ENCODE results near the gene TAS2R39.
"Not testable (repeated sequence)": the region's sequence is repeated elsewhere in the genome, so short reads cannot be mapped to it uniquely, and the experiment has no call there.

The TAS2R39 gene

DNA sequence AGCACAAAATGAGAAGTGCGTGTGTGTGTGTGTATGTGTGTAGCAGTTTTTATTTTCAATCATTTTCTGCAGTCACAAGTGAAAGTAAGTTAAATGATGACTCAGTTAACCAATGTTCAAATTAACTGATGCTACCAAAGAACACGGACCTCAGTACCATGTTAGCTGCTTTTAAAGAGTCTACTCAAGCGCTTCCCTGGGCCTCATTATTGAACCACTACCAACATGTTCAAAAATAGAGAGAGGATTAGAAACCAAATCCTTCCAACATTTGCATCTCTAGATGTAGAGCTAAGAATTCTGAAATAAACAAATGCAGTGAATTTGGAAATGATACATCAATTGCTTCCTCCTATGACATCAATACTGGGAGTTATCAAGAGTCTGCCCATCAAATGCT lies at the start of gene TAS2R39:
Gene TAS2R39 (plus strand): TSS at position 396 of the 400 bp plus-strand sequence. CDS start 0 bp downstream, at position 396.
- no peak for DNase-seq

DNA sequence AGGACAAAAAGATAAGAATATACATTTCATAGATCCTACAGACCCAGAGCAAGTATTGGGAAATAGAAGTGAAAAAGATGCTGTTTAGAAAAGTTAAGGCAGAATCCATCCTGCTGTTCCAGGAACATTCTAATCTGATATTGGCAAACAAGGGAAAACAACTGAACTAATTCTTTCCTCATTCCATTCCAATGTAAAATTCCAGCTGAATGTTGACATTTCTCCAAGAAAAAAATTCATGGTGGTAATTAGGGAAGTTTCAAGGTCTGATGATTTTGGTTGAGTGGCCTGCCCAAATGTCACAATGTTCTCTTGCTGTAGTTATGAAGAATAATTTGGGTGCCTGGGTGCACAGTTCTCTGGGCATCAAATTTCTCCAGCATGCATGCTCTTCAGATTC lies 36.1 kb upstream of the TAS2R39 start:
- DNase-seq: no peak

DNA sequence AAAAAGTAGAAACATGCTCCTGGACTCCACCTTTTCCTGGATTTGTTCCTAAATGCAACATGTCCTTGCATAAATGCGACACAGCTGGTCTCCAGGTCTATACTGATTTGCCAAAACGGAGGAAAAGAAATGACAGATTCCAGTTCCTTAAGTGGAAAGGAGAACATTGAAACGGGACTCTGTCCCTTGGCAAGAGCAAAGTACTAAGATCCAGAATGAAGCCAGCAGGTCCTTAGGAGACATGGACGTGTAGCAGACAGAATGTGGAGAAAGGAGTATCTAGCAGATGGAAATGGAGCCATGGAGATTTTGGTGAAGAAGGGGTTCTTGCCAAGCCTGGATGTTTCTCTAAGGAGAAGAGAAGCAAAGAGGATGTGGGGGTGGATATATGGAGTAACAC lies 35.2 kb upstream of the TAS2R39 start:
- no peak for DNase-seq

DNA sequence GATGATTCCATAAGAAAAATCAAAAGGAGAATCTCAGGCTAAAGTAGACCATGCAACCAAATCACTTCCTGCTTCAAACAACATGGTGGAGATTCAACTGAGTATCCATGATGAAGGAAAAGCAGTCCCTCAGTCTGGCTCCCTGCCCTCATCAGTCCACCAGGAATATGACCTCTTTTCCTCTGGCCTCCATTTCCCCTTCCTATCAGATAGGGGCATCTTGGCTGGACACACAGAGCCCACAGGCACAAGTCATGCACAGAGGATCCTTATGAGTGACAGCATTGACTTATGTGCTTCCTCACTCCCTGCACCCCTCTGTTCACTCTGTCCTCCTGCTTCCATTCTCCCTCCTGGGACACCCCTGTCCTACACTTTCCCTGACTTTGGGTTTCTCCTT lies 34.6 kb upstream of the TAS2R39 start:
- no peak for DNase-seq

DNA sequence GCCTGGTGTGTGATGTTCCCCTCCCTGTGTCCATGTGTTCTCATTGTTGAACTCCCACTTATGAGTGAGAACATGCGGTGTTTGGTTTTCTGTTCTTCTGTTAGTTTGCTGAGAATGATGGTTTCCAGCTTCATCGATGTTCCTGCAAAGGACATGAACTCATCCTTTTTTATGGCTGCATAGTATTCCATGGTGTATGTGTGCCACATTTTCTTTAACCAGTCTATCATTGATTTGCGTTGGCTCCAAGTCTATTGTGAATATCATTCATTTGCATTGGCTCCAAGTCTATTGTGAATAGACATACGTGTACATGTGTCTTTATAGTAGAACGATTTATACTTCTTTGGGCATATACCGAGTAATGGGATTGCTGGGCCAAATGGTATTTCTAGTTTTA lies 32.5 kb upstream of the TAS2R39 start:
- not testable (repeated sequence) for DNase-seq

DNA sequence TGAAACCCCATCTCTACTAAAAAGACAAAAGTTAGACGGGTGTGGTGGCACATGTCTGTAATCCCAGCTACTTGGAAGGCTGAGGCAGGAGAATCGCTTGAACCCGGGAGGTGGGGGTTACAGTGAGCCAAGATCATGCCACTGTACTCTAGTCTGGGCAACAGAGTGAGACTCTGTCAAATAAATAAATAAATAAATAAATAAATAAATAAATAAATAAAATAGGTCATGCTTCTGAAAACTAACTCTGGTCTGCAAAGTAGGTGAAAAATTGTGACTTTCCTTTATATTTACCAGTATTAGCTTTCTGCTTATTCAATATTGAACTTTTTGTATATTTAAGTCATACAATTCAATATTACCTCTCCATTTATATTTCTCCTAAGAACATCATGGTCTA lies 24.6 kb upstream of the TAS2R39 start:
- not testable (repeated sequence) for DNase-seq

DNA sequence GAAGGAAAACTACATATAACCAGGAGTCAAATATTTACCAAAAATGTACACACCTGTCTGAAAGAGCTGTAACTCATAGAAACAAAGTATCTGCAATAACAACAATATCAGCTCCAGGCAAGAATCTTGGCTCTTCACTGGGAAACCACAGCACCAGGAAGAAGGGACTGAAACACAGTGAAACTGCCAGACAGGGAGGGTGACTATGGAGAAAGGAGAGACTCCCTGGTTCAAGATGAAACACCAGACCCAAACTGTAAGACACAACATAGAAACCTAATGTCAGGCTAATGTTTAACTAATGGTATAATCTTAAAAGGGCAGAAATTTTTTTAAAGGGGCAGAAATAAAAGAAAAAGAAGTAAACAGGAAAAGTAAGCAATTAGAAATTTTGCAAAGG lies 11.5 kb upstream of the TAS2R39 start:
- DNase-seq: peak; percentile 26

DNA sequence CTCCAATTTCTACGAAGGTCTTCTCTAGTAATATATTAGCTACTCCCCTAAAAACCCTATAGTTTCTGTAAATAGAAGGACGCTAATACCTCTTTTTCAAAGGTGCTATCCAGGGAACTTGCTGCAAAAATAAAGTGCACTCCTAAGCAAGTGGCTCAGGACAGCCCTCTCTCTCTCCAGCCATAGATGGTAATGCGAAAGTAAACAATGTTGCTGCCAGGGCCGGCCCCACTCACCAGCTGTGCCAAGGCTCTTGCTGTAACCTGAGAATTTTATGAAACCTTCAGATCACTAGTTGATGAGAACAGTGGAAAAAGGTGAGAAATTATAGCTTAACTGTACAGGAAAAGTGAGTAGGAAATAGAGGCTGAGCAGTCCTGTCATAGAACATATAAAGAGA lies 10.9 kb upstream of the TAS2R39 start:
- DNase-seq: peak; percentile 82

DNA sequence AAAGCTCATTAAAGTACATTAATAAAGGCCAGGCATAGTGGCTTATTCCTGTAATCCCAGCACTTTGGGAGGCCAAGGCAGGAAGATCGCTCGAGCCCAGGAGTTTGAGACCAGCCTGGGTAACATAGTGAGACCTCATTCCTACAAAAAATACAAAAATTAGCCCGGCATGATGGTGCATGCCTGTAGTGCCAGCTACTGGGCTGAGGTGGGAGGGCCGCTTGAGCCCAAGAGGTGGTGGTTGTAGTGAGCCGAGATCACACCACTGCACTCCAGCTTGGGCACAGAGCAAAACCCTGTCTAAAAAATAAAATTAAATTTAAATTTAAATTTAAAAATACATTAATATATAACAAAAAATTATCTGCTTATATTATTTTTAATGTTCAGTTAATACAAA lies 7.1 kb upstream of the TAS2R39 start:
- no peak for DNase-seq

DNA sequence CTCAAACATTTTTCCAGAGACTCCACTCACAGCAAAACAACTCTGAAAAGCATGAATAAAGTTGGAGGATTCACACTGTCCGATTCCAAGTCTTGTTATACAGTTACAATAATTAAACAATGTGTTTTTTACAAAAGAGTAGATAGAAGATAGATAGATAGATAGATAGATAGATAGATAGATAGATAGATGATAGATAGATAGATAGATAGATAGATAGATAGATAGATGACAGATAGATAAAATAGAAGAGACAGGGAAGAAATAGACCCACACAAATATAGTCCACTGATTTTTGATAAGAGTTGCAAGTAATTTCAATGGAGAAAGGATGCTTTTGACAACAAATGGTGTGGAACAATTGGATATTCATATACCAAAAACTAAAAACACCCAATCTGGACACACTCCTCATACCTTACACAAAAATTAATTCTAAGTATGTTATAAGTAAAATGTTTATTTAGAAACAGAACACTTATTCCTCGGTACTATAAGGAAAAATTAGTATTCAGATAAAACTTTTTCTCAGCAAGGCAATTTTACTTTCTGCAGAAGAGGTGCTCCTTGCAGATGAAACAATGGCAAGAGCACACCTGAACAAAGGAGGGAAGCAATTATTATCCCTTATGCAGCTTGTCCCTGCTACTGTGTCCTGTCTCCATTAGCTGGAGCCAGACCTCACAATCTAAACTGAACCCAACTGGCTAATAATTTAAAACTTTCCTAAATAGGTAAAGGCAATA lies 5.7 kb upstream of the TAS2R39 start:
- no peak for DNase-seq

DNA sequence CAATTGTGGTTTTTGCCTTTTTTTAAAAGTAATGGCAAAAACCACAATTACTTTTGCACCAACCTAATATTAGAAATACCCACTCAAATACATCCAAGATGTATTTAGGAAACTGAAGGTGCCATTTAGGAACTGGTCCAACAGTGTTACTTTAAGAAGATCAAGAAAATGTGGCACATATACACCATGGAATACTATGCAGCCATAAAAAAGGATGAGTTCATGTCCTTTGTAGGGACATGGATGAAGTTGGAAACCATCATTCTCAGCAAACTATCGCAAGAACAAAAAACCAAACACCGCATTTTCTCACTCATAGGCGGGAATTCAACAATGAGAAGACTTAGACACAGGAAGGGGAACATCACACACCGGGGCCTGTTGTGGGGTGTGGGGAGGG lies 2.4 kb upstream of the TAS2R39 start:
- DNase-seq: not testable (repeated sequence)

DNA sequence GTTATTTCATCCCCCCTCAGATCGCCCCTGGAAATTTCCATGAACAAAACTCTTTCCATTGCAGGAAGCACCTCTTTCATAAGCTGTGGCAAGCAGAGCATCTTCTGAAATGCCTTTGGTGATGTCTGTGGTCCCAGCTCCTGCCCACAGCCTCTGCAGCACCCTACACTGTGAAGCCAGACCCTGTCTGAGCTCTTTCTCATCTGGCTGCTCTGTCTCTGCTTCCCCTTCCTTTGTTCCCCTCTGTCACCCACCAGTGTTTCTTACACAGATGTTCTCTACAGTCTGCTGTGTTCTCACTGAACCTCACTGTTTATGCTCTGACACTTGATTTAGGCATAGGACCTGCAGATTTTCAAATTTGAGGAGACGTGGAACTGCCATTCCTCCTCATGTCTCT lies 1.9 kb upstream of the TAS2R39 start:
- no peak for DNase-seq

DNA sequence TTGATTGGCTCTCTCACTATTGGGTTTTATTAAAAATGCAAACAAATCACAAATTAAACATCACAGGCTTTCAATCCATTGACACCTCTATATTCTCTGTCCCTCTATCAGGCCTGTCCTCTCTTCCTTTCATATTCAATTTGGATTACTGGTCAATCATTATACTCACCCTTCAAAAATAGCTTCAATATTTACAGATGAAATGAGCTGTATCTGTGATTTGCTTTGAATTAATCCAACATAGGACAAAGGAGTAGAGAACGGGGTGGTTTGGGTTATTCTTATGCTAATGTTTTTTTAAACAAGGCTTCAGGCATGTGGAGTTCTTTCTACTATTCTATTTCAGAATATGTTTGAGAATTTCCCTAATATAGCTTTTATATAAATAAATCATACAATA lies 2.3 kb downstream of the TAS2R39 start:
- no peak for DNase-seq

DNA sequence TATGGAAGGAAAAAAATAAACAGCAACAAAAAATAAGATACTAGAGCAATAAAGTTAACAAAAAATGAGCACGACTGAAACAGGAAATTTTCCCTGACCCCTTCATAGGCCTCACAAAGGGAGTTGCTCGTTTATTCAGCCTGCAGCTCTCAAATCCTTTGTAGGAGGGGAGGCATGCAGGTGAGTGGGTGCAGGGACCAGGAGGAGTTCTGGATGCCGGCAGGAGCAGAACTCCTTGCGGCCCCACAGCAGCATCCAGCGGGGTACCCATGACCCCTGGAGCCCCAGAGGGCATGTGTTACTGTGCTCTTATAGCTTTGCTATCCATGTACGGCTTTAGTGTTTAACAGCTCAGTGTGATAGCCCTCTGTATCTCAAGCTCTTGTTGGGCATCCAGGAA lies 5.8 kb downstream of the TAS2R39 start:
- no peak for DNase-seq

DNA sequence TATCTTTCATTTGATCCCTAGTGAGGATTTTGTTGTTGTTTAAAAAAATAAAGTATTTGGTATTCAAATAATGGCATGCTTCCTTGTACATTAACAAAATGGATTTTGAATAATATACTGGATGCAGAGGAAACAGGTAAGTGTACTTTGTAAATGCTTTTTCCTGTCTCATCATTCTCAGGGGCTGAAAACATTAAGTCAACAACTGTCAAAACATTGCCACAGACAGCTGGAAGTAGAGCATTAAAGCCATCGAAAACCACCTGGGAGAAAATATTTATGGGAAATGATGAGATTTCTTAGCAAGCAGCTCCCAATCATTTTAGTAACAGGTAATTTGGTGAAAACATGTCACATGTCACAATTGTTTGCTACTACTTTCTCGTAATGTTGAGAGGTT lies 10.7 kb downstream of the TAS2R39 start:
- DNase-seq: no peak

DNA sequence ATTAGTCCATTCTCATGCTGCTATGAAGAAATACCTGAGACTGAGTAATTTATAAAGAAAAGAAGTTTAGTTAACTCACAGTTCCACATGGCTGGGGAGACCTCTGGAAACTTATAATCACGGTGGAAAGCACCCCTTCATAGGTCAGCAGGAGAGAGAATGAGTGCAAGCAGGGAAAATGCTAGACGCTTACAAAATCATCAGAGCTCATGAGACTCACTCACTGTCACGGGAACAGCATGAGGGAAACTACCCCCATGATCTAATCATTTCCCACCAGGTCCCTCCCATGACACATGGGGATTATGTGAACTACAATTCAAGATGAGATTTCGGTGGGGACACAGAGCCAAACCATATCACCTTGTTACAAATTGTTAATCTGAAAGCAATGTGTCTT lies 15.8 kb downstream of the TAS2R39 start:
- no peak for DNase-seq

DNA sequence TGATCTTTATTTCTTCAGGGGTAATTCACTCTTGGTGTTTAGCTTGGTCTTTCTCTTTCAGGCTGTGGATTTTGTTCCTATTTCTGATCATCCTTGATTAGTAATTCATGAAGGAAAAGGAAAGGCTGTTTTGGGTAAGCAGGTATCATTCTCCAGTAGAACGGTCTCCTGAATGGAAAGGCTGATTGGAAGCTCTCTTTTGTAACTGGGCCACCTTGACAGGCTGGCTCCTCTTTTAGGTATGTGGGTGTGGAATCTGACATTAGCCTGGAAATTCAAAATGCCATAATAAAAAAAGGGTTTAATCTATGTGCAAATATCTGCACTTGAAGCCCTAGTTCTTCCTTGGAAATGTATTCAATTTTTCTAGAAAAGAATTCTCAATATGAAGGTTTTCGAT lies 18.9 kb downstream of the TAS2R39 start:
- DNase-seq: no peak

DNA sequence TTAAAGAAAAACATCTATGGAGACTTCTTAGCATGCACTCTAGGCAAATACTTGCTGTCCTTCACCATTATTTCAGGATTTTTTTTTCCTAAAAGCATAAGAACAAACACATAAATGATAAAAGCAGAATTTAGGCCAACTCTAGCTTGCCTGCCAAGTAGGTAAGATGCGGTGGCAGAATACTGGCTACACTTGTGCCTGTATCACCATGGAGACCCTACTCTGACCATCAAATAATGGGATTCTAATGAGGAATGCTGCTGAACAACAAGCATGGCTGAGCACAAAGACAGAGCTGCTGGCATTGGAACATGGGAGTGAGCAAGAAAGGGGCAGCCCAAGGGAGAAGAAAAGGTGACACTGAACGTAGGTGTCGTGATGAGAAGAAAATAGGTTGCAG lies 20.2 kb downstream of the TAS2R39 start:
- no peak for DNase-seq

DNA sequence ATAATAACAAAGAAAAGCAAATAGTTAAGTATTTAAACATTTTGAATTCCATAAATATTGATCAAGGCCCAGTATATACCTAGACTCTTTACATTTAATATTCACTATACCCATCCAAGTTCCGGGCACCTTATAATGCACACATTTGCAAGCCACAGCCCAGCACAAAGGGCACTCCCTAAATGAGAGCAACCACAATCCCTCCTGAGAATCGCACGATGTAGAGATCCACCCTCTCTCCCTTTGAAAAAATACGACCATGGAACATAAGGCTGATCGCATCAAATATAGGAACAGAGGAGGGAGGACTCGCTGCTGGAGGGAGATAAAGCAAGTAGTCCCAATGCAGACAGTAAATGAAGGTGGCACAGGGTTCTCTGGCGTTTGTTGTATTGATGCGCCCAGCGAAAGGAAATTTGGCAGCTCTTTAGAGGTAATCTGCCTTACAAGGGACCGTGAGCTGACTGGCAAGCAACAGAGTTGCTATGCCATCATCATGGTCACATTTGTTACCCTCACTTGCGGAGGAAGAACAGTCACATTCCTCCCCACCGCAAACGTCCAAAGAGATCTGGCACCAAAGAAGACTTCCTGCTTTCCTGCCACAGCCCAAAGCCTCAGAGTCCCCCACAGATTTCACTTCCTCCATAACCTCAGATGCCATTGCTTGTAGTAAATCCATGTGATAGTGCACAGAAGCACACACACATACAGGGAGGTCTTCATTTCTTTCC lies 22.5 kb downstream of the TAS2R39 start:
- DNase-seq: no peak

DNA sequence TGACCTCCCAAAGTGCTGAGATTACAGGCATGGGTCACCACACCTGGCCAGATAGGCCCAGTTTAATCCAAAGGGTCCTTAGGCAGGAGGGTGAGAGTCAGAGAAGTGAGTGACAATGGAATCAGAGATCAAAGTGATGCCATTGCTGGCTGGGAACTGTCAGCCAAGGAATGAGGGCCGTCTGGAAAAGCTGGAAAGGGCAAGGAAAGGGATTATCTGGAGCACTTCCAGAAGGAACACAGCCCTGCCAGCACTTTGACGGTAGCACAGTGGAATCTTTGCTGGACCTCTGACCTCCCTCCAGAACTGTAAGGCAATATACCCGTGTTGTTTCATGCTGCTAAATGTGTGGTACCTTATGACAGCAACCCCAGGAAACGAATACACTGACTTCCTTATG lies 27.3 kb downstream of the TAS2R39 start:
- DNase-seq: no peak

DNA sequence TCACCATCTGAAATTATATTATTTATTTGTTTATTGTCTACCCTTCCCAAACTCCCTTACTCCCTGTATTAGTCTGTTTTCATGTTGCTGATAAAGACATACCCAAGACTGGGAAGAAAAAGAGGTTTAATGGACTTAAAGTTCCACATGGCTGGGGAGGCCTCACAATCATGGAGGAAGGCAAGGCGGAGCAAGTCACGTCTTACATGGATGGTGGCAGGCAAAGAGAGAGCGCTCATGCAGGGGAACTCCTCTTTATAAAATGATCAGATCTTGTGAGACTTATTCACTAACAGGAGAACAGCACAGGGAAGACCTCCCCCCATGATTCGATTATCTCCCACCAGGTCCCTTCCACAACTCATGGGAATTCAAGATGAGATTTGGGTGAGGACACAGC lies 30.3 kb downstream of the TAS2R39 start:
- DNase-seq: not testable (repeated sequence)

DNA sequence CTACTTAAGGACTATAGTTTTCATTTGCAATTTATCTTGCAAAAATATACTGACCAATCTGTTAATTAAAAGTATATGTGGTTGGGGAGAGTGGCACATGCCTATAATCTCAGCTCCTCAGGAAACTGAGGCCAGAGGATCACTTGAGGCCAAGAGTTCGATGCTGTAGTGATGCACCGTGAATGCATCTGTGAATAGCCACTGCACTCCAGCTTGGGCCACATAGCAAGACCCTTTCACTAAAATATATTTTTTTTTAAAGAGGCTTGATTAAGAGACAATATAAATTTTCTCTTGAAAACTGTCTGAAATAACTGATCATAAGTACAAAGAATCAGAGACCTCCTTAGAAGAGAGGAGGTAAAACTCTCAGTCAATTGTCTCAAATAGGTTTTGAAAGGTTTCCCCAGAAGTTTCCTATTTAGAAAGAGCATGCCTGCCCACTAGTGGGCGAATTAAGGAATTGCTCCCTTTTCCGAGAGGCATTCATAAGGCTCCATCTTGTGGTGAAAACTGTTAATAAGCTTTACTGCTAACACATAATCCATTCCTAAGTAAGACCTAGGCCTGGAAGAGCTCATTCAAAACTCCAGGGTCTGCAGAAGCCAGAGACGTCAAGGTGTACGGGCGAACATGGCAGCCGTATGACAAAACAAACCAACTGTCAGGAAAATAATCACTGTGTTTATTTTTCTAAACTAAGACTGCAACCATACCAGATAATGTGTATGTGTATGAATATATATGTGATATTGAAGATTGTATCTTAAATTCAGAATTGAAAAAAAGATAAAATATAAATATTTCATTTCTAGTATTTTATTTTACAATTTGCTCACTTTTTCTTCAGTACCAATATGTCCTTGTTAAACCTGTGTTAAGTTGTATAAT lies 31.8 kb downstream of the TAS2R39 start:
- DNase-seq: peak; percentile 75

DNA sequence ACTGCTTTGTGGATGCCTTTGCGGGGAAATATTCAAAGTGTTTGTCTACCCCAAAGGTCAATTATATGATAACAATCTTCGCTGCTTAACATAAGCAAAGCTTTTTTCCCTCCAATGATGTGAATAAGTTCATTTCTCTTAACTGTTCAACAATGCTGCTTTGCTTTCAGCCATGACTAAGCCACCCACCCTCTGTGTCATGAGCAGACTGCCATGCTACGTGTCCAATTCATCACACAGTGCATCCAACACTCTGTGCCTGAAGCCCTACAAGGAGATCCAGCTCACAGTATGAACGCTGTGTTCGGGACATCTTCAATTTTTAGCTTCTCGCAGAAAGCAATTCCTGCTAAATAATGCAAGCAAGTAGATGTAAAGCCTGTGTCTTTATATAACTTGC lies 32.9 kb downstream of the TAS2R39 start:
- no peak for DNase-seq

DNA sequence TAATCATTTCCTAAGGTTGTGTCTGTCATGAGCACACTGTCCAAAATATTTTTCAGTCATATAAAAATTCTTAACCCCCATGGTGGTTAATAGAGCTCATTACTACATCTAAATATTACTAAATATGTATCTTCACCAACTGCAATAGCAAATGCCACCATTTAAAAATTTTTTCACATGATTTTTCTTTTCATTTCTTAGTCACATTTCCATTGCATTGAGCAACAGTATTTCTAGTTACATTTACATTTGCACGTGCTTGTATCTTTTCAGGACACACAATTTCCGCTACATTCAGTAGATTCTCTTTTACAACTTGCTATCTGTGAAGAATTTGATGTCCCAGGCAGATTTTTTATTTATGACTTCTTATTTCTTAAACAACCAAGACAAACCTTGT lies 33.5 kb downstream of the TAS2R39 start:
- DNase-seq: no peak
